Stimulated activated memory B cell treated with anti-CD40 and anti-IgM and Interleukin-4, amounts not matched to agents 10 μg/mL and 1 μg/mL and 100 μg/mL, for 72 hours (primary cell): ENCODE measurements around the gene CLCN7.

Experiments used
- ATAC-seq: fragments of 150-1000 bp; cut with Tn5 transposase; 2 replicates; pipeline ENCODE4 v1.10.0; 2021
- H3K27ac Mint-ChIP-seq: one replicate; pipeline ENCODE4 v1.8.0; 2022; ENCODE audit warnings: mild to moderate bottlenecking, mixed read lengths
- H3K27me3 Mint-ChIP-seq: one replicate; pipeline ENCODE4 v1.8.0; 2022; ENCODE audit warnings: mixed read lengths
- H3K36me3 Mint-ChIP-seq: one replicate; pipeline ENCODE4 v1.8.0; 2022; ENCODE audit warnings: mixed read lengths
- H3K4me1 Mint-ChIP-seq: one replicate; pipeline ENCODE4 v1.8.0; 2022; ENCODE audit warnings: mixed read lengths
- H3K4me3 Mint-ChIP-seq: one replicate; pipeline ENCODE4 v1.8.0; 2022; ENCODE audit warnings: mild to moderate bottlenecking, moderate library complexity, mixed read lengths
- H3K9me3 Mint-ChIP-seq: one replicate; pipeline ENCODE4 v1.8.0; 2022; ENCODE audit warnings: mixed read lengths

The CLCN7 gene

DNA sequence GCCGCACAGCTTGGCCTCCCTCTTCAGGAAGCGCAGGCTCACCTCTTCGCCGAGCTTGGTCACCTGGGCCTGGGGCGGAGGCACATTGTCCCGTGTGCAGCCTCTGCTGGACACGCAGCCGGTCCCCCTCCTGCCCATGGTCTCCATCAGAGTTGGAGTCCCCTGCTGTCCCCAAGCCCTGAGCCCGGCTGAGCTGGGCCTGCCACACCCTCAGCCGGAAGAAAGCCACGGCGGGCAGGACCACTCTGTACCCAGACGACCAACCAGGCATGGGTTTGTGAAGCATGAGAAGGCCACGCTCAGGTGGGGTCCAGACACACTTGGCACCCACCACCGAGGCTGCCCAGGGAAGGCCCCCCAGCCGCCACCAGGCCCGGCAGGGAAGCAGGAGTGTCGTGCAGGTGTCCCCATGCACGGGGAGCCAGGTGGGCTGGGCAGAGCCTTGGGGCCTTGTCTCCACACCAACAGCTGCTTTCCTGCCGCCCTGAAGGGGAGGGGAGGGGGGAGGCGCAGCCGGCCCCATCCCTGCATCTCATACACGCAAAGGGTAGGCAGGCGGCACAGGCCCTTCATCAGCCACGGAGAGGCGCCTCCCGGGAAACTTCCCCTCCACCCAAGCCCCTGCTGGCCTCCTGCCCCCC lies 35.6 kb downstream of the CLCN7 start:
- no peak for ATAC-seq
- Mint-ChIP-seq H3K4me1 (peaks cover under 1% of the 10 kb centered on the region), H3K4me3 (no peak overlapping the region), H3K27ac (no peak overlapping the region), H3K9me3 (no peaks in the 10 kb centered on the region), H3K27me3 (no peaks in the 10 kb centered on the region), H3K36me3 (peaks cover 16% of the 10 kb centered on the region)

DNA sequence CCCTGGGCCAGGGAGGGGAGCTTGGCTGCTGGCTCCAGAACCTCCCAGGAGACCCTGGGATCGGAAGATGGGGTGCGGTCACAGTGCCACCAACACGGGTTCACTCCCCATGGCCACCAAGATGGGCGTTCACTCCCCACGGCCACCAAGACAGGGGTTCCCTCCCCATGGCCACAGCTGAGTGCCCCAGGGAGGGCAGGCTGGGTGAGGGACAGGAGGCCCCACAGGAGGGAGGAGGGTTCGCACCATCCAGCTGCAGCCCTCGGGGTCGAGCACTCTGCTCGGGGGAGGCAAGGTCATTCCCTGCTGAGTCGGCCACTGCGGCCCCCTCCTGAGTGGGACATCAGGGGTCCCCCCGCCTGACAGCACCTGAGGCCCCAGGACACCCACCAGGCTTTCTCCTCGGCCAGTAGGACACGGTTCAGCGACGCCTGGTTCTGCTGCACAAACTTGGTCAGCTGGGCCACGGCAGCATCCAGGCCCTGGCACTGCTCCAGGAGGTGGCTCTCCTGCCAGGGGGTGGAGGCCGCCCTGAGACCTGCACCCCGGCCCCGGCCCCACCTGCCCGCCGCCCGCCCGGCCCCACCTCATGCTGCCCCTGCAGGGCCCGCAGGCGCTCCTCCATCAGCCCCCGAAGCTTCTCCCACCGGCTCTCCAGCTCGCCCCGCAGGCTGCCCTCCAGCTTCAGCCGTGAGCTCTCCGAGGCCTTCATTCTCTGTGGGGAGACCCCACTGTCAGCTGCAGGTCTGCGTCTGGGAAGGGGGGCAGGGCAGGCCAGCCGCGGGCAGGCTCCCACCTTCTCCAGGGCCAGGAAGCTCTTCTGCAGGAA lies 36.4 kb downstream of the CLCN7 start:
- Mint-ChIP-seq H3K4me3 (no peak overlapping the region), H3K4me1 (no peaks in the 10 kb centered on the region), H3K36me3 (peaks cover 16% of the 10 kb centered on the region), H3K27ac (no peak overlapping the region), H3K9me3 (no peaks in the 10 kb centered on the region), H3K27me3 (no peaks in the 10 kb centered on the region)
- ATAC-seq: no peak

DNA sequence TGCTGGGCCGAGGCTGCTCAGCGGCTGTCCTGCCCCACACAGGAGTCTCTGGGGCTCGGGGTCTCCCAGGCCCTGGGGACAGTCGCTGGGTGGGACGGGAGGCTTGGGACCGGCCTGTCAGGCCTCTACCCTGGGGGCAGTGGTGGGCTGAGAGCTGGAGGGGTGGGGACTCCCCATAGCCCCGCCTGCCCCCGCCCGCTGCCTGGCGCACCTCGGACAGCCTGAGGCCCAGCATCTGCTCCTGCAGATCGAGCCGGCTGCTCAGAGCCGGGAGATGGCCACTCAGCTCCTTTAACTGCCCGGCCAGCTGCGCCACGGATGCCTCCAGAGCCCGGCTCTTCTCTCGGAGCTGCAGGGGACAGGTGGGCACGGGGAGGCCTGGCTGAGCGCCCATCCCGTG lies 37.2 kb downstream of the CLCN7 start:
- H3K9me3 Mint-ChIP-seq: no peaks in the 10 kb centered on the region
- no peaks in the 10 kb centered on the region for H3K27me3 Mint-ChIP-seq
- peaks cover 16% of the 10 kb centered on the region for H3K36me3 Mint-ChIP-seq
- H3K4me1 Mint-ChIP-seq: no peaks in the 10 kb centered on the region
- ATAC-seq: no peak
- no peak overlapping the region for H3K4me3 Mint-ChIP-seq
- no peak overlapping the region for H3K27ac Mint-ChIP-seq

DNA sequence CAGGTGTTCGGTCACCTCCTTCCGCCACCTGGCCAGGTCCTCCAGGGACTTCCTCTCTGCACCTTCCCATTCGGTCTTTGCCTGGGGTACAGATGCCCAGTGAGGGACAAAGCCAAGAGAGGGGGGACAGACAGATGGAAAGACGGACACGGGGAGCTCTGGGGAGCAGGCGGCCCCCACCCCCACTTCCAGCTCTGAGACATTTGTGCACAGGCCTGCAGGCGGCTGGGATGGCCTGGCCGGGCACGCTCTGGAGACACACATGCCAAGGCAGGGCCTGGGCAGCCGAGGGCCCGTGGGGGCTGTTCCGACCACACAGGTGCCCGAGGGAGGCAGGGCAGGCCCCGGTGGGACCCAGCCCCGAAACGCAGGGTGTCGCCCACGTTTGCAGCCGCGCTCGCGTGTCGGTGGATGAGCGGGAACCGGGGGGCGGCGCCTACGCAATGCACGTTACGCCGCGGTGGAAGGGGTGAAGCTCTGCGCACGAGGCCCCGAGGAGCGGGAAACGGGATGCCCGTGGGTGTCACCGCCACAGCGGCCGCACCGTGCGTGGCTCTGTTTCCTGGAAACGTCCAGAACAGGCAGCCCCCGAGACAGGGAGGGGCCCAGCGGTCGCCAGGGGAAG lies 38.0 kb downstream of the CLCN7 start:
- Mint-ChIP-seq H3K36me3 (peaks cover 16% of the 10 kb centered on the region), H3K27ac (no peak overlapping the region), H3K4me1 (peaks cover 6% of the 10 kb centered on the region), H3K9me3 (no peaks in the 10 kb centered on the region), H3K4me3 (no peak overlapping the region), H3K27me3 (no peaks in the 10 kb centered on the region)
- no peak for ATAC-seq

DNA sequence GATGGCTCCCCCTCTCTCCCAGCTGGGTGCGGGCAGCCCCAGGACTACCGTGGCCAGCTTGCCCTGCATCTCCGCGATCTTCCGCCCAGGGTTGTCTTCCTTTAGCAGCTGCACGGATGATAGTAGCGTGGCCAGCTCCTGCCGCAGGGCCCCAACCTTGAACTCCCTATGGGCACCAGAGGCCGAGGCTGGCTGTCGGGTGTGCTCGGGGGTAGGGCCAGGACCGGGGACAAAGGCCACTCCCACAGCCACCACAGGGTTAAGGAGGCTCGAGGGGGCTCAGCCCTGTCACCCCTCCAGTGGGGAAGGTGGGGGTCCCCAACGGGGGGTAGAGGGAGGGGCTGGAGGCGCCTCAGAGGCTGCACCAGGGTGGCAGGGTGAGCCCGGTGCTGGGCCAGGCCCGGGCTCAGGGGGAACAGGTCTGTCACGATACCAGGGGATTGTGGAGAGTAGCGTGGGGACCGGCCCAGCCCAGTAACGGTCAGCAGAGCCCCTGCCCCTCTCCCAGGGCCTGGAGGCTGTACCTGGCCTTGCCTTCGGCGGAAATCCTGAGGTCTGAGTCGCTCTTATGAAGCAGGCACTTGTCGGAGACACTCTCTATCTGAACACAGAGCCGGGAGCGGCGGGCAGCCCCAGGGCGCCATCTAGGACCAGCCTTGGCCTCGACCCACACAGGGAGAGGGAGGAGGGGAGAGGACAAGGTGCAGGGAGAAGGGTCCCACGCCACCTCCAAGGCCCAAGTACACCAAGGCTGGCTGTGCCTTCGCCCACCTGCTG lies 38.7 kb downstream of the CLCN7 start:
- H3K4me3 Mint-ChIP-seq: no peak overlapping the region
- H3K9me3 Mint-ChIP-seq: no peaks in the 10 kb centered on the region
- peaks cover 16% of the 10 kb centered on the region for H3K36me3 Mint-ChIP-seq
- H3K4me1 Mint-ChIP-seq: peaks cover 8% of the 10 kb centered on the region
- no peak for ATAC-seq
- no peak overlapping the region for H3K27ac Mint-ChIP-seq
- no peaks in the 10 kb centered on the region for H3K27me3 Mint-ChIP-seq

DNA sequence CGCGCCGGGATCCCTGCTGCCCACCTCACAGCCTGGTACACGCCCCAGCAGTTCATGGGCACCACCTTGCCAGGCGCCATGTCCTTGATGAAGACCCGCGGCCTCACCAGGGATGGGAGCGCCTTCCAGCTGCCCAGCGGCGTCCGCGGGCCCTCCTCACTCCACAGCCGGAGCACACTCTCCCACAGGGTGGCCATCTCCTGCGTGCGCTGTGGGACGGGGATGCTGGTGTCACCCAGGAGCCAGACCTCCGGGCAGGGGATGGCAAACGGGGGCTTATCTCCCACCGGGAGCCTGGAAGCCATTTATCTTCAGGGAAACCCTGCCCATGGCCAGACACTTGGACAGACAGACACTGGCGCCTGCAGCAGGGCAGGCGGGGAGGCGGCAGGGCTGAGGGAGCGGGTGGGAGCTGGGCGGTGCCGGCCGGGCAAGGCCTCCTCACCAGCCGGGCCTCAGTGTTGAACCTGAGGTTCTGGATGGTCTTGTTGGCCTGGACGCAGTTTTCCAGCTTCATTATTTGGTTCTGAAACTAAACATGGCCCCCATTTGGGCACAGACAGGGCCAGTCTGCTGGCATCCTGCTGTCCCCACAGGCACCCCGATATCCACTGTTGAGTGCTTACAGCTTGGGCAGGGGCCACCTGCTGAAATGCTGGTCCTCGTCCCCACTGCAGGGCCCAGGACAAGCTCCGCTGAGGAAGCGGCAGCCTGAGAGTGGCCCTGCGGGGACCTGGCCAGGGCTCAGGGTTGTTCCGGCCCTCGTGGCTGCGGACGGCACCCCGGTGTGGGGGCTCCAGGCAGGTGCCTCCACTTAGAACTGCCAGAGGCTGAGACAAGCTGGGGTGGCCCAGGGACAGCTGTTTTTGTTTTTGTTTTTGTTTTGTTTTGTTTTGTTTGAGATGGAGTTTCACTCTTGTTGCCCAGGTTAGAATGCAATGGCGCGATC lies 39.9 kb downstream of the CLCN7 start:
- Mint-ChIP-seq H3K27me3 (peaks cover 3% of the 10 kb centered on the region), H3K27ac (no peak overlapping the region), H3K36me3 (peaks cover 10% of the 10 kb centered on the region), H3K9me3 (no peaks in the 10 kb centered on the region), H3K4me1 (peaks cover 11% of the 10 kb centered on the region), H3K4me3 (no peak overlapping the region)
- no peak for ATAC-seq

DNA sequence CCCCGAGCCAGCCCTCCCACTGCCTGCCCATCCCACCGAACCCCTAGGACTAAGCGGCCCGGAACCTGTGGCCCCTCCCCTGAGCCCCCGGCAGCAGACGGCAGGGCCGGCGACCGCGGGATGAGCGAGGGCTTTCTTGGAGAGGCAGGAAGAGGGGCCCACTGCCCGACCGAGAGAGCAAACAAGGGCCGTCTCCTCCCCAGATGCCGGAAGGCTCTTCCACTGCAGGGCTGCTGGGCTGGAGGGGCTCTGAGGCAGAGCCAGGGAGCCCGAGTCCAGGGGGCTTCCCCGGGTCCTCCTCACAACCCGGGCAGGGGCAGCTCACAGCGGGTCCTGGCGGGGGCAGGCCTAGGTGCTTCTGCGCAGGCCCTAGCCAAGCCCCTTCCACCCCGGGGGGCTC lies 41.1 kb downstream of the CLCN7 start:
- H3K4me3 Mint-ChIP-seq: no peak overlapping the region
- H3K4me1 Mint-ChIP-seq: peaks cover 15% of the 10 kb centered on the region
- ATAC-seq: no peak
- no peak overlapping the region for H3K27ac Mint-ChIP-seq
- peaks cover 11% of the 10 kb centered on the region for H3K27me3 Mint-ChIP-seq
- H3K9me3 Mint-ChIP-seq: no peaks in the 10 kb centered on the region
- H3K36me3 Mint-ChIP-seq: peaks cover 10% of the 10 kb centered on the region

DNA sequence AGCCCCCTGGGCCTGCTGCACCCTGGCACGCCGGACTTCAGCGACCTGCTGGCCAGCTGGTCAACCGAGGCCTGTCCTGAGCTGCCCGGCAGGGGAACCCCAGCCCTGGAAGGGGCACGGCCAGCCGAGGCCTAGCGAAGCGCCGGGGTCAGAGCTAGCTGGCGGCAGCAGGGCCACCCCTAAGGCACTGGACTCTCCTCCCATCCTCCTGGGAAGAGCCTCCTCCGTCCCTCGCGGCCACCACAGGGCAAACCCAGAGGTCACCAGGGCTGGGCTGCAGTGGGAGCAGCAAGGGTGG lies 41.6 kb downstream of the CLCN7 start:
- H3K27ac Mint-ChIP-seq: no peak overlapping the region
- no peak for ATAC-seq
- peaks cover 15% of the 10 kb centered on the region for H3K4me1 Mint-ChIP-seq
- H3K4me3 Mint-ChIP-seq: no peak overlapping the region
- peaks cover 10% of the 10 kb centered on the region for H3K36me3 Mint-ChIP-seq
- H3K9me3 Mint-ChIP-seq: no peaks in the 10 kb centered on the region
- H3K27me3 Mint-ChIP-seq: peaks cover 11% of the 10 kb centered on the region

DNA sequence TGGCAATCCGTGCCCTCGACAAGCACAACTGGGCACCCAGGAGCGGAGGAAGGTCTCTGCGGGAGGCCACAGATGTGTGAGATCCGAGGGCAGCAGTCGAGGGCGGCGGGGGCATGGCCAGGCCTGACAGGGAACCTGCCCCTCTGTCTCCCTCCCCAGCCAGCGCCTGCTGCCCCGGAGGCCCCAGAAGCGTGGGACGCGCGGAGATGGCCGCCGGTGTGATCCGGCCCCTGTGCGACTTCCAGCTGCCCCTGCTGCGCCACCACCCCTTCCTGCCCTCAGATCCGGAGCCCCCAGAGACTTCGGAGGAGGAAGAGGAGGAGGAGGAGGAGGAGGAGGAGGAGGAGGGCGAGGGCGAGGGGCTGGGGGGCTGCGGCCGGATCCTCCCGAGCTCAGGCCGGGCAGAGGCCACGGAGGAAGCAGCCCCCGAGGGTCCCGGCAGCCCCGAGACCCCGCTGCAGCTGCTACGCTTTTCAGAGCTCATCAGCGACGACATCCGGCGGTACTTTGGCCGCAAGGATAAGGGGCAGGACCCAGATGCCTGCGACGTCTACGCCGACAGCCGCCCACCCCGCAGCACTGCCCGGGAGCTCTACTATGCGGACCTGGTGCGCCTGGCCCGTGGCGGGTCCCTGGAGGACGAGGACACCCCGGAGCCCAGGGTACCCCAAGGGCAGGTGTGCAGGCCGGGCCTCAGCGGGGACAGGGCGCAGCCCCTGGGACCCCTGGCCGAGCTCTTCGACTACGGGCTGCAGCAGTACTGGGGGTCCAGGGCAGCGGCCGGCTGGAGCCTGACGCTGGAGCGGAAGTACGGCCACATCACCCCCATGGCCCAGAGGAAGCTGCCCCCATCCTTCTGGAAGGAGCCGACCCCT lies 42.2 kb downstream of the CLCN7 start:
- no peak for ATAC-seq
- Mint-ChIP-seq H3K4me3 (peak overlapping the region; percentile 34), H3K27me3 (peaks cover 11% of the 10 kb centered on the region), H3K27ac (peak overlapping the region; percentile 33), H3K36me3 (peaks cover 10% of the 10 kb centered on the region), H3K4me1 (peaks cover 15% of the 10 kb centered on the region), H3K9me3 (no peaks in the 10 kb centered on the region)

DNA sequence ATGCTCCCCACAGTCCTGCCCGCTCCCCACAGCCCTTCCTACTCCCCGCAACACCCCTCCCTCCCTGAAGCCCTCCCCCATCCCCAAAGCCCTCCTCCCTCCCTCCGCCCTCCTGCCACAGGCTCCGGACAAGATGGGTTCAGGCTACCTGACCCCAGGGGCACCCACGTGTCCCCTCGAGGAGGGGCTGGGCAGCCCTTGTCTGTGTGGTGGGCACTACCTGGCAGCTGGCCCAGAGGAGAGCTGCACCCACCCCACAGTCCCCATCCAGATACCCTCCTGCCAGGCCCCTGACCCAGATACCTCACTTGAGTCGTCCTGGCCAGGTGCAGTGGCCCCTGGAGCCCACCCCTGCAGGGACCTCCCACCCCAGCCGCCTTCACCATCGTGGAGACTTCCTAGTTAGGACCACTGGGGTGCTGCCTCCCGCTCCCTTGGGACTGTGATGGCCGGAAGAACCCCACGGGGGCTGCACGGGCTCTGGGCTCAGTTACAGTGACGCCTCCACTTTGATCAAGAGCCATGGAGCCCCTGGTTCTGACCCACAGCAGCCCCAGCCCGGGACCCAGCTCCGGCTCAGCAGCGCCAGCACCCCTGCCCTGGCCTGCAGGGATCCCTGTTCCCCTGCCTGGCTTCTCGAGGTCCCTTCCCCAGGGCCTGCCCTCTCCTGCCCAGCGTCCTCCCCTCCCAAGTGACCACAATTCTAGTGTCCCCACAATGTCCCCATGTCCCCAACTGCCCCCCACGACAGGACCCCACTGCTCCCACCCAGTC lies 43.1 kb downstream of the CLCN7 start:
- Mint-ChIP-seq H3K27ac (peak overlapping the region; percentile 33), H3K4me3 (no peak overlapping the region)

DNA sequence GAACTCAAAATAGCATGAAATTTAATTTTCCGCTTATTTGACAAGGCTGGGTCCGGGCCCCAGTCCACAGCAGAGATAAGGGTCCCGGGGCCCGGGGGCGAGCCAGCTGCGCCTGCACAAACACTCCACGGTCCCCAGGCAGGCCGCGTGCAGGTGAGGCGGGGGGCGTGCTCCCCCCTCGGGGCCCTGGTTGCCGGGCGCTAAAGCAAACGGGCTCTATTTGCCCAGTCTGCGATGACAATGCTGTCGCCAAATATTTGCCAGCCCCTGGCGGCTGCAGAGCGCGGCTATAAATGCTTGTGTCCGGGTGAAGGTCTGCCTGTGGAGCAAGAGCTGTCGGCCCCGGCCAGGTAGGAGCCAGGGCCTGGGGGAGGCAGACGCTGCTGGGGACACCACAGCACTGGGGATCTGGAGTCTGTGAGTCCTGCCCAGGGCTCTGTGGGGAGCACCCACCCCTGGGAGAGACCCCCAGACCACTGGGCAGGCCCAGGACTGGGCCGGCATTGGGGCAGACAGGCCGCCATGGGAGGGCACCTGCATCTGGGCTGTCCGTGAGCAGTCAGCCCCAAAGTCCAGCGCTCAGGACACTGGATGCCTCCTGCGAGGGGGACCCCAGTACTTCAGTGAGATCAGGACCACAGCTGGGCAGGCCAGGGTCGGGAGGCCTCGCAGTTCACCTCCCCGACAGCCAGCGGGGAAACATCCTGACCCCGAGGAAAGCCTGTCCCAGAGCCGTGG lies 43.9 kb downstream of the CLCN7 start, which contains the start of gene PERCC1:
PERCC1 (plus strand) TSS at position 320 of the 738 bp plus-strand sequence. CDS start 1,516 bp downstream, outside the sequence.
- Mint-ChIP-seq H3K27ac (peak within 1 kb of the TSS; percentile 33), H3K9me3 (no peaks in the 10 kb centered on the region), H3K4me1 (peaks cover 15% of the 10 kb centered on the region), H3K4me3 (no peak within 1 kb of the TSS), H3K36me3 (peaks cover 4% of the 10 kb centered on the region), H3K27me3 (peaks cover 11% of the 10 kb centered on the region)
- no peak for ATAC-seq

More for the DNA sequence above, 43.1 kb downstream of the CLCN7 start:
- Mint-ChIP-seq H3K9me3 (no peaks in the 10 kb centered on the region), H3K36me3 (peaks cover 10% of the 10 kb centered on the region), H3K27me3 (peaks cover 11% of the 10 kb centered on the region), H3K4me1 (peaks cover 15% of the 10 kb centered on the region)
- ATAC-seq: no peak

DNA sequence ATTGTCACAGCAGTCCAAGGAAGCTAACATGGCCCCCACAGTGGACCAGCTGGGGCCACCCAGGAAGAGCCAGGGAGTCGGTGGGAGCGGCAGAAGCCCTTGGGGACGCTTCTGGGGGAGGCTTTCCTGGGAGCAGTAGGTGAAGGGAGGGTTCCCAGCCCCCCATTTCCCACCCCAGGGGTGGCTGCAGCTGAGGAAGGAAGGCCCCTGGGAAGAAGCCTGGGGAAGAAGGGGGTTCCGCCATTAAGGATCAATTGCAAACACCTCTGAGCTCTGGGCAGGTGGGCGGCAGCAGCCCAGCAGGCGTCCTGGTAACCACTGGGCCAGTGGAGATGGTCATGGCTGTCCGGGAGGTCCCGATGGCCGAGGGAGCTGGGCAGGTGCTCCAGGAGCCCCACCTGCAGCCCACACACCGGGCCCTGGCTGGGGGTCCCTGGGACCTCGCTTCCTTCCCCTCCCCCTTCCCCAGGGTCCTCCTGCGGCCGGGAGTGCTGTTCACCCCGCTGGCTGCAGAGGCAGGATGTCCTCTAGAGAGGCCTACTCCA lies 44.5 kb downstream of the CLCN7 start:
- H3K36me3 Mint-ChIP-seq: no peaks in the 10 kb centered on the region

More for the DNA sequence above, 44.5 kb downstream of the CLCN7 start:
- Mint-ChIP-seq H3K9me3 (no peaks in the 10 kb centered on the region), H3K27ac (peak overlapping the region; percentile 18), H3K27me3 (peaks cover 11% of the 10 kb centered on the region), H3K4me1 (peaks cover 15% of the 10 kb centered on the region), H3K4me3 (no peak overlapping the region)
- no peak for ATAC-seq
